Stomach smooth muscle (tissue), 2 donors: Measurements from ENCODE around the gene CLDN8.

Experiments used
- H3K27ac ChIP-seq: one replicate; pipeline ENCODE4 v1.7.0; 2013; ENCODE audit warnings: mild to moderate bottlenecking, low read length, inconsistent platforms
- H3K27me3 ChIP-seq, 2 donors: one replicate each; pipeline ENCODE4 v1.7.0; 2013; ENCODE audit warnings: low read length in 2 of 2; ENCODE audit not compliant: insufficient read depth in 2 of 2, control insufficient read depth in 1 of 2
- H3K36me3 ChIP-seq, 2 donors: one replicate each; pipeline ENCODE4 v1.7.0; 2013; ENCODE audit warnings: low read length in 2 of 2; ENCODE audit not compliant: control insufficient read depth in 2 of 2, insufficient read depth in 2 of 2
- H3K4me1 ChIP-seq: one replicate; pipeline ENCODE4 v1.7.0; 2013; ENCODE audit warnings: low read length; ENCODE audit not compliant: control insufficient read depth, insufficient read depth
- H3K4me3 ChIP-seq, 2 donors: one replicate each; pipeline ENCODE4 v1.7.0; 2013; ENCODE audit warnings: low read length in 2 of 2
- H3K9ac ChIP-seq, 2 donors: one replicate each; pipeline ENCODE4 v1.7.0; 2013; ENCODE audit warnings: low read length in 2 of 2, mild to moderate bottlenecking in 1 of 2
- H3K9me3 ChIP-seq, 2 donors: one replicate each; pipeline ENCODE4 v1.7.0; 2013; ENCODE audit warnings: low read length in 2 of 2; ENCODE audit not compliant: control insufficient read depth in 2 of 2
- donor health status: healthy.
- donor health status: Pancreatic carcinoma.

CLDN8 gene

DNA sequence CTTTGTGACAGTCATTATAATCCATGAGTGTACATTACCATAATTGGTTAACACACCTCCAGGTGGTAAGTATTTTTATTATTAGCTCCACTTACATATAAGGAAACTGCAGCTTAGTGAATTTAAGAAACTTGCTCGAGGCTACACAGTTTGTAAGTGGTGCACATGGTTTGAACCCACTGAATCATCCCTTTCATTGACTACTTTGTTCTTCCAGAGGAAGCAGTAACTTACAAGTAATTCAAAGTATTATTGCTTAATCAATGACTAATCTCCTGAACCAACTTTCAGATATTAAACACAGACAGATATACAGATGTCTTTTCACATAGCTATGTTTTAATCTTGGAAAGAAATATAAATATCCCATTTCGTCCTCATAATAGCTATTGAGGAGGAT lies 18.7 kb upstream of the CLDN8 start:
- Histone ChIP-seq H3K9ac (no peak overlapping the region), H3K27ac (no peak overlapping the region)

DNA sequence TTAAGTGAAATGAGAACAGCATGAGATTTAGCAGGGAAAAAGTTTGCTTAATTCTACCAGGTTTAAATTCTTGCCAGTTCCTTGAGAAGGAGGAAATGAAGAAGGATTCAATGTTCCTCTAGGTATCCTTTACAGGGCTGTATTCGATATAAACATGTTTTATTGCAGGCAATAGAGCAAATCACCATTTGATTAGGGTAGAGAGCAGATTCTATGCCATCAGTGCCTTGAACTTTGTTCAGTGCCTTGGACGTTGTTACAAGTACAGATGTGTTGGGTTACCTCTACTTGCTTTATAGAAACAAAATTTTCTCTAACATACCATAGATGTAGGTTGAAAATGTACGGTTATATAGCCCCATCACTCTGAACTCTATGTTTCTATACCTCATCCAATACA lies 18.2 kb upstream of the CLDN8 start:
- H3K36me3 ChIP-seq, result no peaks in the 10 kb centered on the region
- no peak overlapping the region for H3K27ac ChIP-seq
- no peak overlapping the region for H3K4me3 ChIP-seq
- H3K27me3 ChIP-seq, result no peaks in the 10 kb centered on the region
- no peaks in the 10 kb centered on the region for H3K4me1 ChIP-seq
- H3K9ac ChIP-seq, result no peak overlapping the region
- no peaks in the 10 kb centered on the region for H3K9me3 ChIP-seq

More for the DNA sequence above, 18.7 kb upstream of the CLDN8 start:
- Histone ChIP-seq H3K36me3 (no peaks in the 10 kb centered on the region), H3K9me3 (no peaks in the 10 kb centered on the region), H3K4me3 (no peak overlapping the region), H3K27me3 (no peaks in the 10 kb centered on the region), H3K4me1 (no peaks in the 10 kb centered on the region)

DNA sequence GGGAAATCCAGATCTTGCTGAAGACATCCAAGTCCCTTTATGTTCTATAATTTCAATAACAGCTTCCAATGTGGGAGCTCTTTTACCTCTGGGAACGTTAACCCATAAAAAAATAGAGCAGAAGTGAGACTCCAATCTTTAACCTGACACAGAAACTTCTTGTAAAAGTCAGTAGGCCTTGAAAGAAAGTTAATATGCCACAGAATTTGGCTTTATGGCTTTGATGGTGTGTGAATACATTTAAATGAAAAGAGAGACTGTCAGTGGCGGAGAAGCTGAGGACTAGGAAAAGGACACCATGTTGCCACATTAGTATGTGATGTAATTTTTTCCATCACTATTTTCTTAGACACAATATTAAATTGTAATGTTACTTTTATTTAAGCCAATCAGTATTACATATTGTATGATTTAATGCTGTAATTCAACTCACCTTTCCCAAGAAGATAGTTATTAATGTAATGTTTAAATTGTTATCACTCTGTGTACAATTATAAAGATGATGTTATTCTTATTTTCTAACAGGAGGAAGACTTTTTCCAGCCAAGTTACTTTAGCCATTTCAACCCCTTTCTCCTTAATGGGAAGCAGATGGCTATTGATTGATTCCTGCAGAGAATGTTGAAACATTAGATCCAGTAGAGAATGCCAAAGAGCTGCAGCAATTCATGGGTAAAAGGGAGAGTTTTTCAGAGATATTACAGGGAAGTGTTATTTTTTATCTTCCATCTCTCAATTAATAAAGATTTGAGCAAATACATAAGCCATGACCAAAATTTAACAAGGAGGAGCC lies 17.5 kb upstream of the CLDN8 start:
- Histone ChIP-seq H3K4me3 (no peak overlapping the region), H3K4me1 (no peaks in the 10 kb centered on the region), H3K9ac (no peak overlapping the region), H3K27me3 (no peaks in the 10 kb centered on the region), H3K9me3 (no peaks in the 10 kb centered on the region), H3K36me3 (no peaks in the 10 kb centered on the region), H3K27ac (no peak overlapping the region)

GRCh38 chr21:30232011-30232410 lies 16.1 kb upstream of the CLDN8 start:
- H3K4me1 ChIP-seq, result no peaks in the 10 kb centered on the region
- no peak overlapping the region for H3K9ac ChIP-seq
- H3K36me3 ChIP-seq, result no peaks in the 10 kb centered on the region
- no peaks in the 10 kb centered on the region for H3K9me3 ChIP-seq
- H3K27me3 ChIP-seq, result no peaks in the 10 kb centered on the region
- no peak overlapping the region for H3K27ac ChIP-seq
- H3K4me3 ChIP-seq, result no peak overlapping the region

DNA sequence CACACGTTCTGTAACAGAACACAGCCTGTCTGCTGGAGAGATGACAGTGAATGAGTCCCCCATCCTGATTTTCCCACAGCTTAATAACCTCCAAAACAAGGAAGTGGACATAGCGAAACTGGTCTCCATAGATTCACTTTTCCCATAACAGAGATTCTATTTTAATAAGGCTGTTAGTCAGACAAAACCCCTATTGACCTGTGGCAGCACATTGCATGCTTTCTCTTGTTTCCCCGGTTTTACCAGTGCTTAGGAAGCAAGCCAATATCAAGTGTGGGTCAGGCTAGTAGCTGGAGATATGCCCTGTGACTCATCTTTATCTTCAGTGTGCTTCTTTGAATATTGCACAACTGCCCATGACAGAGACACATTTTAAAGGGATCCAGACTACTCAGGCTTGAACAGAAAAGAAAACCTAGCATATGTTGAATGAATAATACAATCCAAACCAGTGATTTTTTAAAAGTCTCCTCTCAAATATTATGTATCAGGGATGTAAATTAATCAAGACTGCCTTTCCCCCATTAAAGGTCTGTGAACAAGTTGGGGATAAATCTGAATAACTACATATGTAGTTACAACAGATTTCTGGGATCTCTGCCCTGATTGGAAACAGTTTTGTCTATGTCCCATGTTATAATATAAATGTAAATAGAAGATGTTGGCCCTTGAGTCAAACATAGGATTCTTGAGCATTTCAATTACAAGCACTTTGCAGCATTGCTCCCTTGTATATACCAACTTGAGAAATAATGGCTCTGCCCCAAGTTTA lies 11.9 kb upstream of the CLDN8 start:
- no peak overlapping the region for H3K27ac ChIP-seq
- H3K4me3 ChIP-seq, result no peak overlapping the region

DNA sequence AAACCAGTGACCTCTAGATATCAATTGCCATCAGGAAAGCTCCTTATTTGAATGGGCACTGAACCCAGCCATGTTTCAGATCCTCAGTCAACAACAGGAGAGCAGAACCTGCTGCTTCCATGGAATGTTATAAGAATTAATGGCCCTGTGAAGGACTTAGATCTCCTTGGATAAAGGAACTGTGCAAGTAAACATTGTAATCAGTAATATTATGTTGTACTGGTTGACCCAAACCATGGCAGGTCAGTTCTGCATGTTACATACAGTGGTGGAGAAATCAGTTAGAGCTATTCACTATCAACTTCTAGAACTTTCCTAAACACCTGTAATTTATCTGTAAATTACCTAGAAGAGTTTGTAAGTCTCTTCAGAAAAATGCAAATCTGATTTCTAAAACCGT lies 11.2 kb upstream of the CLDN8 start:
- Histone ChIP-seq H3K9me3 (no peaks in the 10 kb centered on the region), H3K9ac (no peak overlapping the region), H3K4me3 (no peak overlapping the region), H3K4me1 (no peaks in the 10 kb centered on the region), H3K36me3 (no peaks in the 10 kb centered on the region), H3K27me3 (no peaks in the 10 kb centered on the region), H3K27ac (no peak overlapping the region)

More for the DNA sequence above, 11.9 kb upstream of the CLDN8 start:
- Histone ChIP-seq H3K27me3 (no peaks in the 10 kb centered on the region), H3K4me1 (no peaks in the 10 kb centered on the region), H3K36me3 (no peaks in the 10 kb centered on the region), H3K9me3 (no peaks in the 10 kb centered on the region), H3K9ac (no peak overlapping the region)

GRCh38 chr21:30223596-30223995 lies 7.7 kb upstream of the CLDN8 start:
- Histone ChIP-seq H3K9ac (no peak overlapping the region), H3K4me1 (no peaks in the 10 kb centered on the region), H3K27ac (no peak overlapping the region), H3K27me3 (no peaks in the 10 kb centered on the region), H3K4me3 (no peak overlapping the region), H3K36me3 (no peaks in the 10 kb centered on the region), H3K9me3 (no peaks in the 10 kb centered on the region)

GRCh38 chr21:30222724-30223123 lies 6.8 kb upstream of the CLDN8 start:
- H3K27me3 ChIP-seq, result no peaks in the 10 kb centered on the region
- H3K9ac ChIP-seq, result no peak overlapping the region
- no peaks in the 10 kb centered on the region for H3K4me1 ChIP-seq
- H3K36me3 ChIP-seq, result no peaks in the 10 kb centered on the region
- no peaks in the 10 kb centered on the region for H3K9me3 ChIP-seq
- H3K4me3 ChIP-seq, result no peak overlapping the region
- H3K27ac ChIP-seq, result no peak overlapping the region

DNA sequence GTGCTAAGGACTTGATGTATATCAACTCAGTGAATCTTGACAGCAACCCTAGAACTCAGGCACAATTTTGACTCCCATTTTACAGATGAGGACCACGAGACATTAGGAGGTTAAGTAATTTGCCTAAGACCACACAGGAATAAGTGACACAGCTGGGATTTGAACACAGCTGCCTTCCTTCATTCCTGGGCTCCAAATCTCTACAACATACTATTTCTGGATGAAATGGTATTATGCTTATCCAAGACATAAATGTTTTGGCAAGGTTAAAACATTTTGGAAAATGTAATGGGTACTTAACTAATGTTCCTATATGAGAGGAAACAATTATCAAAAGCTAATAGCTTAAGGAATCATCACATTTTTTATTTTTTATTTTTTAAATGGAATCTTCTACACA lies 4.8 kb downstream of the CLDN8 start:
- Histone ChIP-seq H3K36me3 (no peaks in the 10 kb centered on the region), H3K9me3 (peaks cover 0 to 3% of the 10 kb centered on the region in 2 donors), H3K4me1 (no peaks in the 10 kb centered on the region), H3K27ac (no peak overlapping the region), H3K27me3 (no peaks in the 10 kb centered on the region), H3K9ac (no peak overlapping the region), H3K4me3 (no peak overlapping the region)

GRCh38 chr21:30209601-30210000 lies 6.3 kb downstream of the CLDN8 start:
- Histone ChIP-seq H3K9ac (no peak overlapping the region), H3K4me1 (no peaks in the 10 kb centered on the region), H3K27me3 (no peaks in the 10 kb centered on the region), H3K9me3 (peaks cover 0 to 3% of the 10 kb centered on the region in 2 donors), H3K4me3 (no peak overlapping the region), H3K36me3 (no peaks in the 10 kb centered on the region), H3K27ac (no peak overlapping the region)

DNA sequence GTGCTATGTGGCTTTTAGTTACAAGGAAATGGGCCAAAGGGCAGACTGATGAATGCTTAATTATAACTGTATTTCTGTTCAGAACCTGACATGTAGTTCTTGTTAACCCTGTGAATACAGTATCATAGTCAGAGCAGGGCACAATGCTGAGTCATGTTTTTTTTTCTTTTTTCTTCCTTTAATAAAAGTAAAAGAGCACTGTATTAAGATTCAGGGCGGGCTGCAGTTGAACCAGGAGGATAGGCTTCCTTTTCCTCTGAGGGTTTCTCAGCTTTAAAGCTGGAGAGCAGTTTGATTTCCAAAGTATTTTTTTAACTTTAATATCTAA lies 8.7 kb downstream of the CLDN8 start:
- H3K27me3 ChIP-seq, result no peaks in the 10 kb centered on the region
- H3K9ac ChIP-seq, result no peak overlapping the region
- H3K4me1 ChIP-seq, result no peaks in the 10 kb centered on the region
- H3K27ac ChIP-seq, result no peak overlapping the region
- no peak overlapping the region for H3K4me3 ChIP-seq
- H3K36me3 ChIP-seq, result no peaks in the 10 kb centered on the region
- H3K9me3 ChIP-seq, result peaks cover 0 to 3% of the 10 kb centered on the region in 2 donors
